ENCODE results near the gene SAYSD1.

- TF ChIP-seq CTCF (IDR thresholded peaks at IDR 0.05; ENCODE audit: insufficient read depth, low read length) (no peak), POLR2AphosphoS5 (IDR thresholded peaks at IDR 0.05; ENCODE audit: low read depth) (no peak), REST (IDR thresholded peaks at IDR 0.05; ENCODE audit: insufficient replicate concordance, low read depth) (no peak)
Measured at GRCh38 chr6:39056681-39057080, 58.3 kb downstream of the SAYSD1 start.
